Measurements from ENCODE around the gene RSAD1.

DNA sequence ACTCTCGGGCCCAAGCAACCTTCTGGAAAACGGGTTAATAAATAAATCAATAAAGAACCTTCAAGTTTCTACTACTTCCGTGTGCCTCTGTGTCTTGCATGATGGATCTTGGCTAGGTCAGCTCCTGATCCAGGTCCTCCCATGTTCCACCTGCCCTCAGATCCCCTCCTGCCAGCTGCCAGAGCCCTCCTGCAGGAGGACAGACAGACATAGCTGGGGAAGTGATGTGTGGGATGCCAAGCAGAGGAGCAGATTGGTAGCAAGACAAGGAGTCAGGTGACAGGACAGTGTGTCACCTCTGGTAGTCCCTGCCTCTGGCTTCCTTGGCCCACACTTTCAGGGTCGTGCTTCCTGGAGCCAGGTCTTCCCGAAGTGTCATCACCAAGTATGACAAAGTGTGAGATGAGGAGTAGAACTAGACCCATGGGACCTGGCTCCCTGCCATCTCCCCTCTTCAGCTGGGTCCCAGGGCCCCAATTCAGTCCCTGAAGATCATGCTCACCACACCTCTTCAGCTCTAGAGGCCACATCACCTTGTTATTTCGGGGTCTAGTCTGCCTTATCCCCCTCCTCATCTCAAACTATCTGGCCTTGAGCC, 52.9 kb downstream of the RSAD1 start:
- TF ChIP-seq EP300 (IDR thresholded peaks at IDR 0.05): no peak
- no peak for TF ChIP-seq CTCF (IDR thresholded peaks at IDR 0.05)
- TF ChIP-seq POLR2A (IDR thresholded peaks at IDR 0.05): no peak
